Fibroblast of gingiva (primary cell): Measurements from ENCODE around the gene NPC1.
"Not testable (repeated sequence)": the region's sequence is repeated elsewhere in the genome, so short reads cannot be mapped to it uniquely, and the experiment has no call there.

Source experiments
- DNase-seq: peaks from one replicate; pipeline ENCODE4 v3.0.0-alpha.2; 2011; ENCODE audit warnings: low read depth

NPC1 gene

GRCh38 chr18:23609390-23610023 is 23.2 kb upstream of the NPC1 start:
- DNase-seq: no peak

- DNase-seq: no peak
Observed at GRCh38 chr18:23608211-23608610, 21.9 kb upstream of the NPC1 start.

- DNase-seq: no peak
Observed at GRCh38 chr18:23605941-23606340, 19.6 kb upstream of the NPC1 start.

GRCh38 chr18:23599809-23600208 is 13.5 kb upstream of the NPC1 start:
- DNase-seq: no peak

- DNase-seq: no peak
Observed at GRCh38 chr18:23596183-23596582, 9.9 kb upstream of the NPC1 start.

- no peak for DNase-seq
Observed at GRCh38 chr18:23595591-23595990, 9.3 kb upstream of the NPC1 start.

- peak; percentile 88 for DNase-seq
Observed at GRCh38 chr18:23593720-23594119, 7.4 kb upstream of the NPC1 start.

GRCh38 chr18:23592911-23593310 is 6.6 kb upstream of the NPC1 start:
- no peak for DNase-seq

GRCh38 chr18:23591011-23591410 is 4.7 kb upstream of the NPC1 start:
- peak; percentile 60 for DNase-seq

- DNase-seq: peak; percentile 81
Observed at GRCh38 chr18:23588836-23589560, 2.7 kb upstream of the NPC1 start.

GRCh38 chr18:23587220-23587642 is 925 bp upstream of the NPC1 start:
- DNase-seq: no peak

GRCh38 chr18:23585897-23586248 is 433 bp downstream of the NPC1 start:
- no peak for DNase-seq

- DNase-seq: peak; percentile 7
Observed at GRCh38 chr18:23585007-23585871, 1.1 kb downstream of the NPC1 start.

GRCh38 chr18:23584019-23584983 is 2.0 kb downstream of the NPC1 start:
- no peak for DNase-seq

- no peak for DNase-seq
Observed at GRCh38 chr18:23583071-23583865, 3.0 kb downstream of the NPC1 start.

- DNase-seq: peak; percentile 36
Observed at GRCh38 chr18:23580677-23581367, 5.5 kb downstream of the NPC1 start.

- peak; percentile 36 for DNase-seq
Observed at GRCh38 chr18:23578891-23579653, 7.2 kb downstream of the NPC1 start.

GRCh38 chr18:23578067-23578701 is 8.1 kb downstream of the NPC1 start:
- DNase-seq: no peak

- DNase-seq: not testable (repeated sequence)
Observed at GRCh38 chr18:23577521-23577920, 8.8 kb downstream of the NPC1 start.
